H1 (cell line): ENCODE results near the gene FAAP100. TPM values are rescaled to one million over a fixed set of nuclear protein-coding genes. Genes with fewer than 3 reads are reported as not detected.
A peak's percentile ranks its signal among the peaks of the same experiment; 100 is the strongest.

Experiments
- CTCF ChIA-PET: fragments of 300-600 bp; sonication (Branson Sonifier 250); formaldehyde crosslinking; loops from one replicate; lab custom pipeline; 2021; ENCODE audit not compliant: partially characterized antibody; lab: Charles Lee
- POLR2A ChIA-PET: fragments of 300-600 bp; sonication (Branson Sonifier 250); formaldehyde crosslinking; loops from one replicate; lab custom pipeline; 2021; ENCODE audit warnings: inconsistent platforms; ENCODE audit not compliant: partially characterized antibody; lab: Charles Lee
- DNase-seq, 2 experiments: peaks; one replicate each; pipeline versions ENCODE4 v3.0.0 to v3.0.0-alpha.2; 2010 to 2022; ENCODE audit warnings: low spot score in 2 of 2, low read depth in 1 of 2, mixed read lengths in 1 of 2
- FAIRE-seq: peaks from 2 replicates; lab custom pipeline; 2011; peaks lifted over from hg19 to GRCh38; lab: Jason Lieb, UNC
- H2AFZ ChIP-seq: 2 replicates; pipeline ENCODE4 v1.8.1; 2012; ENCODE audit warnings: low read length, inconsistent platforms
- H2AK5ac ChIP-seq: 2 replicates; pipeline ENCODE4 v1.6.1; 2013; ENCODE audit warnings: low read depth, low read length
- H2BK120ac ChIP-seq: replicated peaks from 2 replicates; pipeline ENCODE3; 2013; ENCODE audit warnings: low read depth, low read length, inconsistent platforms
- H2BK12ac ChIP-seq: 2 replicates; pipeline ENCODE4 v1.6.1; 2013; ENCODE audit warnings: low read depth, low read length
- H2BK15ac ChIP-seq: 2 replicates; pipeline ENCODE4 v1.6.1; 2013; ENCODE audit warnings: low read length
- H2BK20ac ChIP-seq: 2 replicates; pipeline ENCODE4 v1.6.1; 2013; ENCODE audit warnings: low read length
- H2BK5ac ChIP-seq: 2 replicates; pipeline ENCODE4 v1.6.1; 2013; ENCODE audit warnings: low read depth, low read length
- H3K14ac ChIP-seq: 2 replicates; pipeline ENCODE4 v1.6.1; 2013; ENCODE audit warnings: inconsistent platforms; ENCODE audit not compliant: insufficient read length
- H3K18ac ChIP-seq: 2 replicates; pipeline ENCODE4 v1.6.1; 2013; ENCODE audit warnings: low read length; ENCODE audit errors: extremely low read depth
- H3K23ac ChIP-seq: 2 replicates; pipeline ENCODE4 v1.6.1; 2013; ENCODE audit warnings: inconsistent platforms; ENCODE audit not compliant: insufficient read length
- H3K23me2 ChIP-seq: 2 replicates; pipeline ENCODE4 v1.6.1; 2013; ENCODE audit warnings: low read depth, low read length
- H3K27ac ChIP-seq: 2 replicates; pipeline ENCODE4 v1.6.1; 2011; ENCODE audit warnings: low read depth, low read length, inconsistent platforms
- H3K27me3 ChIP-seq, 4 experiments: replicated peaks in 1 of 4; 1 replicate in 1 of 4; 2 replicates in 3 of 4; pipeline versions ENCODE4 v1.6.1 to v1.8.1; 2011 to 2013; ENCODE audit warnings: low read length in 3 of 4, mild to moderate bottlenecking in 3 of 4, inconsistent platforms in 2 of 4, mixed read lengths in 2 of 4, moderate library complexity in 1 of 4; ENCODE audit not compliant: control insufficient read depth in 3 of 4, insufficient read depth in 3 of 4; ENCODE audit errors: extremely low read depth in 1 of 4
- H3K36me3 ChIP-seq, 4 experiments: 2 replicates each; pipeline versions ENCODE4 v1.6.1 to v1.8.1; 2011 to 2013; ENCODE audit warnings: mild to moderate bottlenecking in 4 of 4, low read length in 3 of 4, moderate library complexity in 2 of 4, control low read depth in 1 of 4, inconsistent platforms in 1 of 4; ENCODE audit not compliant: insufficient read depth in 4 of 4, control insufficient read depth in 2 of 4
- H3K4ac ChIP-seq: replicated peaks from 2 replicates; pipeline ENCODE3; 2013; ENCODE audit warnings: low read length, low read depth, mixed read lengths, inconsistent platforms; ENCODE audit not compliant: insufficient read length
- H3K4me1 ChIP-seq, 4 experiments: replicated peaks in 1 of 4; 1 replicate in 1 of 4; 2 replicates in 3 of 4; pipeline versions ENCODE4 v1.6.1 to v1.8.1; 2011 to 2013; ENCODE audit warnings: low read length in 3 of 4, inconsistent platforms in 2 of 4, mixed read lengths in 1 of 4; ENCODE audit not compliant: insufficient read depth in 4 of 4, control insufficient read depth in 3 of 4
- H3K4me2 ChIP-seq, 2 experiments: 2 replicates each; pipeline versions ENCODE4 v1.6.1 to v1.8.1; 2011 to 2013; ENCODE audit warnings: low read depth in 2 of 2, low read length in 2 of 2, control low read depth in 1 of 2, inconsistent platforms in 1 of 2, mild to moderate bottlenecking in 1 of 2; ENCODE audit not compliant: insufficient read depth in 1 of 2
- H3K4me3 ChIP-seq, 4 experiments: fragments of 200-600, 300-600 bp in 1 of 4; sonication (generic), shearing (Covaris generic), sonication (Bioruptor Twin) in 1 of 4; 2 replicates each; pipeline versions ENCODE4 v1.5.1 to v1.8.1; 2011 to 2016; ENCODE audit warnings: low read length in 4 of 4, low read depth in 3 of 4, control low read depth in 2 of 4, inconsistent platforms in 2 of 4, mild to moderate bottlenecking in 2 of 4, mixed read lengths in 1 of 4, moderate library complexity in 1 of 4; ENCODE audit not compliant: insufficient read depth in 2 of 4; ENCODE audit errors: extremely low read depth in 1 of 4
- H3K56ac ChIP-seq: replicated peaks from 2 replicates; pipeline ENCODE3; 2013; ENCODE audit warnings: low read depth, mild to moderate bottlenecking, mixed read lengths, low read length, inconsistent platforms; ENCODE audit not compliant: insufficient read length
- H3K79me1 ChIP-seq: 2 replicates; pipeline ENCODE4 v1.6.1; 2013; ENCODE audit warnings: low read depth, low read length, control low read depth
- H3K79me2 ChIP-seq, 2 experiments: 2 replicates each; pipeline versions ENCODE4 v1.6.1 to v1.8.1; 2012 to 2013; ENCODE audit warnings: low read length in 2 of 2, mild to moderate bottlenecking in 2 of 2, inconsistent platforms in 1 of 2; ENCODE audit not compliant: insufficient read depth in 2 of 2, control insufficient read depth in 1 of 2
- H3K9ac ChIP-seq, 4 experiments: replicated peaks in 1 of 4; 1 replicate in 1 of 4; 2 replicates in 3 of 4; pipeline versions ENCODE4 v1.6.1 to v1.8.1; 2011 to 2013; ENCODE audit warnings: low read depth in 3 of 4, low read length in 3 of 4, control low read depth in 2 of 4, mild to moderate bottlenecking in 2 of 4, moderate library complexity in 2 of 4, inconsistent platforms in 1 of 4; ENCODE audit errors: extremely low read depth in 1 of 4
- H3K9me3 ChIP-seq, 2 experiments: 2 replicates each; pipeline versions ENCODE4 v1.6.1 to v1.8.1; 2012 to 2013; ENCODE audit warnings: mild to moderate bottlenecking in 2 of 2, moderate library complexity in 2 of 2, control low read depth in 1 of 2, inconsistent platforms in 1 of 2, low read depth in 1 of 2, low read length in 1 of 2, mixed read lengths in 1 of 2; ENCODE audit not compliant: insufficient read depth in 2 of 2
- H4K20me1 ChIP-seq, 2 experiments: replicated peaks in 1 of 2; 2 replicates each; pipeline versions ENCODE3 to v1.8.1; 2011 to 2013; ENCODE audit warnings: inconsistent platforms in 2 of 2, low read length in 2 of 2, mild to moderate bottlenecking in 1 of 2; ENCODE audit not compliant: insufficient read depth in 2 of 2, control insufficient read depth in 1 of 2
- H4K5ac ChIP-seq: 2 replicates; pipeline ENCODE4 v1.6.1; 2013; ENCODE audit warnings: low read length, low read depth, mixed read lengths, inconsistent platforms; ENCODE audit not compliant: insufficient read length
- H4K8ac ChIP-seq: 2 replicates; pipeline ENCODE4 v1.8.0; 2013; ENCODE audit warnings: mild to moderate bottlenecking, moderate library complexity, low read length, inconsistent platforms; ENCODE audit not compliant: insufficient read depth; ENCODE audit errors: extremely low read depth
- H4K91ac ChIP-seq: replicated peaks from 2 replicates; pipeline ENCODE3; 2013; ENCODE audit warnings: low read length, mixed read lengths, inconsistent platforms; ENCODE audit not compliant: insufficient read length
- NANOG ChIP-seq: IDR thresholded peaks from 2 replicates; pipeline ENCODE4 v1.6.1; 2011; ENCODE audit warnings: low read length, low read depth, mild to moderate bottlenecking, inconsistent platforms; ENCODE audit not compliant: insufficient read depth, poor library complexity, severe bottlenecking
- RXRA ChIP-seq: IDR thresholded peaks from 2 replicates; pipeline ENCODE4 v1.6.1; 2011; ENCODE audit warnings: low read depth, mild to moderate bottlenecking, low read length, moderate library complexity; ENCODE audit not compliant: insufficient read depth
- SIN3A ChIP-seq, 2 experiments: IDR thresholded peaks in 1 of 2; conservative IDR thresholded peaks in 1 of 2; 2 replicates each; pipeline ENCODE4 v1.6.1; 2011 to 2012; ENCODE audit warnings: low read length in 2 of 2, improper control_type of control experiment in 1 of 2, low read depth in 1 of 2, mild to moderate bottlenecking in 1 of 2
- SIX5 ChIP-seq: IDR thresholded peaks from 2 replicates; pipeline ENCODE4 v1.6.1; 2011; ENCODE audit warnings: mild to moderate bottlenecking, low read depth, low read length
- WGBS, 2 experiments: shearing (Covaris generic) in 1 of 2; methylation state at CpG; one replicate each; pipeline versions ENCODE4 v1.1.6 to v1.1.7; 2013 to 2015; ENCODE audit warnings: low lambda C conversion rate in 2 of 2, mixed read lengths in 2 of 2, inconsistent platforms in 1 of 2, low coverage in 1 of 2, missing lambda C conversion rate in 1 of 2; ENCODE audit not compliant: insufficient replicate concordance in 2 of 2, insufficient coverage in 1 of 2, insufficient read length in 1 of 2; ENCODE audit errors: extremely low coverage in 1 of 2, missing lambda C conversion rate in 1 of 2; 5-methylcytosine and 5-hydroxymethylcytosine counted together
- polyA plus RNA-seq, 7 experiments: library from polyadenylated mRNA; depleted of rRNA in 3 of 7; stranded (reverse) in 5 of 7; unstranded in 2 of 7; fragments of >200 nt in 5 of 7; fragments of 200-250 nt in 2 of 7; gene quantifications; 1 replicate in 5 of 7; 2 replicates in 1 of 7; 4 replicates in 1 of 7; pipeline versions ENCODE4 v1.2.1 to v1.2.3, GENCODE V29; 2011 to 2013; ENCODE audit warnings: missing spikeins in 2 of 7, mixed read lengths in 2 of 7
- total RNA-seq: library from RNA; stranded (reverse); fragmentation: NEBNext Ultra II Directional; extraction: Animal tissue kit (Norgen Biotek cat#: 25700); gene quantifications from 2 replicates; pipeline ENCODE4 v1.2.1, GENCODE V29; 2021

Gene FAAP100
- total and polyA plus RNA-seq, 2 of the 8 experiments (the other 6 are each of a cell fraction or from before 2014, with no cell fraction given): 23.2 to 41.8 TPM

DNA sequence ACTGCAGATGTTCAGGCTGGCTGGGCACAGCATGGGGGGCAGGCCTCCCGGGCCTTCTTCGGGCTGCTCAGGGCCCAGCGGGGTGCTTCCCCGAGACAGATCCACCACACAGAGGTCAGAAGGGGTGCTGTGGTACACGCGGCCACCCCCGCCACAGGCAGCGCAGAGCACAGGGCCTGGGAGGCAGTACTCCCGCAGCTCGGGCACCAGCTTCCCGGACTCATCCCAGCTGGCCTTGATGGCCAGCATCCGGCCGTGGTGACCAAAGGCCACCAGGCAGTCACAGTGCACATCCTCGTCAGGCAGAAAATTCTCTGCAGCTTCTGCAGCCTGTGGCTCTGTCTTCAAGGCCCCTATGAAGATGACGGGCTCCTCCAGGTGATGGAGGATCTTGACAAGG lies 1.9 kb downstream of the FAAP100 start:
- Histone ChIP-seq H3K27ac (no peak overlapping the region), H4K20me1 (peaks cover 0 to 26% of the 10 kb centered on the region in 2 experiments), H3K56ac (no peak overlapping the region), H3K23ac (no peak overlapping the region), H3K79me1 (peaks cover 4% of the 10 kb centered on the region; the same call in 1 of the 2 replicates), H3K18ac (no peak overlapping the region), H4K8ac (peak overlapping the region; percentile 23; the same call in 1 of the 2 replicates), H3K23me2 (peaks cover 9% of the 10 kb centered on the region; the same call in 1 of the 2 replicates), H3K79me2 (peaks cover 0 to 10% of the 10 kb centered on the region in 2 experiments; a peak in 1 of 4 replicates), H2BK12ac (no peak overlapping the region), H3K9ac (no peak overlapping the region), H3K27me3 (no peaks in the 10 kb centered on the region), H3K14ac (no peak overlapping the region), H2AFZ (no peak overlapping the region), H2BK120ac (no peak overlapping the region), H4K5ac (no peak overlapping the region), H3K4me3 (no peak overlapping the region), H3K36me3 (peaks cover 0 to 27% (median 17%) of the 10 kb centered on the region in 4 experiments; a peak in 7 of 8 replicates), H4K91ac (no peak overlapping the region), H3K4me1 (peaks cover 3 to 17% (median 8%) of the 10 kb centered on the region in 4 experiments), H3K4me2 (peak overlapping the region in 1 of 2 experiments; percentile 87; a peak in 1 of 4 replicates), H2AK5ac (no peak overlapping the region), H2BK5ac (no peak overlapping the region), H2BK15ac (no peak overlapping the region), H3K4ac (no peak overlapping the region), H2BK20ac (no peak overlapping the region), H3K9me3 (no peaks in the 10 kb centered on the region)
- WGBS, 2 experiments: 90% methylated on average over 15 of the region's 15 CpGs; no CpG with 5 or more reads in 1 of the 2 experiments
- FAIRE-seq (no peak), DNase-seq (no peak)
- POLR2A ChIA-PET: interaction anchor here (1.9 to 5.0 kb wide), 2 partner anchors 9 to 12 kb away, joined by 4 to 50 read pairs; no protein-coding TSS in a partner anchor
- CTCF ChIA-PET: interaction anchor here (1.7 to 2.8 kb wide), 3 partner anchors 12 to 109 kb away, joined by 4 to 8 read pairs (median 4); no protein-coding TSS in a partner anchor
- TF ChIP-seq NANOG (no peak), SIN3A (conservative IDR thresholded peaks at IDR 0.05 in 1 of 2, IDR thresholded peaks at IDR 0.05 in 1 of 2; ENCODE audit: low read depth in 1 of 2, low read length in 2 of 2) (no peak), SIX5 (no peak), RXRA (no peak)
